Mononuclear cell (primary cell): Measurements from ENCODE around the gene KLC1. TPM values are rescaled to one million over a fixed set of nuclear protein-coding genes. Genes with fewer than 3 reads are reported as not detected.
A peak's percentile ranks its signal among the peaks of the same experiment; 100 is the strongest.

ENCODE experiments used
- H3K27me3 ChIP-seq: 2 replicates; pipeline ENCODE4 v1.6.0; 2011; ENCODE audit warnings: low read length, control low read depth; ENCODE audit not compliant: insufficient read depth
- H3K4me1 ChIP-seq: 2 replicates; pipeline ENCODE4 v1.5.1; 2011; ENCODE audit warnings: mild to moderate bottlenecking, low read length, control low read depth; ENCODE audit not compliant: insufficient read depth
- H3K4me3 ChIP-seq: 2 replicates; pipeline ENCODE4 v1.5.1; 2011; ENCODE audit warnings: mild to moderate bottlenecking, low read length, moderate library complexity
- H3K9me3 ChIP-seq: 2 replicates; pipeline ENCODE4 v1.5.1; 2011; ENCODE audit warnings: low read depth, mild to moderate bottlenecking, control low read depth, low read length
- total RNA-seq: library from RNA; depleted of rRNA; stranded (reverse); fragments of >200 nt; gene quantifications from one replicate; pipeline ENCODE4 v1.2.3, GENCODE V29; 2012

The KLC1 gene
- total RNA-seq, 1 donor: 127 TPM

DNA sequence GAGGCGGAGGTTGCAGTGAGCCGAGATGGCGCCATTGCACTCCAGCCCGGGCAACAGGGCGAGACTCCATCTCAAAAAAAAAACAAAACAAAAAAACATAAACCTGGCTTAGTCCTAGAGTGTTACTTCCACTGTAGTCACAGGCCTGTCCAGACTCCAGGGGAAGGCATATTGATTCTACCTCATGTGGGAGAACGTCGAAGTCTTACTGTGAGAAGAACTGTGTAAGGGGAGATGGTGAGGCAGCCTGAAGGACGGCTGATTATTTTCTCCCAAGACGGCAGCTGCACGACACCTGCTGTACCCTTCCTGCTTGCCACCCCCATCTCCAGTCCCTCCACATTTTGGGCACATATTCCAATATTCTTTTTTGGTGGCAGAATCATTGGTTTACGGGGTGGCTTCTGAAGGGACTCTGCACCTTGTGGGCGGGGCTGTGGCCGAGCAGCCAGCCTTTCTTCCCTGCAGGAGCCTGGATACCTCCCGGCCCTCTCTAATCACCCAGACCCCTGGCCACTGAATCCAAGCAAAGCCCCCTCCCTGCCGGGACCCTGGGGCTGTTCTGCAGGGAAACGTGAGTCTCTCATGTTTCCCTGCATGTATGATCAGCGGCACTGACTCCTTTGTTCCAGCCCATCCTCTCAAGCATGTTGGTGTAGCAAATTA, 12.2 kb upstream of the KLC1 start:
- Histone ChIP-seq H3K4me3 (no peak overlapping the region), H3K4me1 (no peaks in the 10 kb centered on the region), H3K9me3 (no peaks in the 10 kb centered on the region)

DNA sequence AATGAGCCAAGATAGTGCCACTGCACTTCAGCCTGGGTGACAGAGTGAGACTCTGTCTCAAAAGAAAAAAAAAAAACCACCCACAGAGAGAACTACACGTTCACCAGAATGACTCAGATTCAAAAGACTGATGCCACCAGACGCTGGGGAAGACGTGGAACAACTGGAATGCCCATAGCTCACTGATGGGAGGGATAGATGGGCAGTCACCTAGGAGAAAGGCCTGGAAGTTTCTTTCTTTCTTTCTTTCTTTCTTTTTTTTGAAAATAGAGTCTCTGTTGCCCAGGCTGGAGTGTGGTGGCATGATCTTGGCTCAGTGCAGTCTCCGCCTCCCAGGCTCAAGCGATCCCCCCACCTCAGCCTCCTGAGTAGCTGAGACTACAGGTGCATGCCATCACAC, 10.0 kb upstream of the KLC1 start:
- Histone ChIP-seq H3K4me3 (no peak overlapping the region), H3K27me3 (no peaks in the 10 kb centered on the region), H3K9me3 (no peaks in the 10 kb centered on the region), H3K4me1 (peaks cover 5% of the 10 kb centered on the region)

More for the DNA sequence above, 12.2 kb upstream of the KLC1 start:
- H3K27me3 ChIP-seq: no peaks in the 10 kb centered on the region

DNA sequence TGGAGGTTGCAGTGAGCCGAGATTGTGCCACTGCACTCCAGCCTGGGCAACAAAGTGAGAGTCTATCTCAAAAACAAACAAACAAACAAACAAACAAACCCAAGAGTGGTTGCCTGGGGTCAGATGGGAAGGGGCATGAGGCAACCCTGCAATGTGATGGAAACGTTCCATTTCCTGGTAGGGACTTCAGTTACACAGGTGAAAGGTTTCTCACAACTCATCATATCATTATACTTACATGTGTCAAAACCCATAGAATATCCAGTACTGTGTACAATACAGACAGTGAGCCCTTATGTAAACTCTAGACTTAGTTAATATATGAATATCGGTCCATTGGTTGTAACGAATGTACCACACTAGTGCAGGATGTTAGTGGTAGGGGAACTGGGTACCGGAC, 7.2 kb upstream of the KLC1 start:
- no peak overlapping the region for H3K4me3 ChIP-seq
- H3K9me3 ChIP-seq: no peaks in the 10 kb centered on the region
- H3K27me3 ChIP-seq: no peaks in the 10 kb centered on the region
- peaks cover 27% of the 10 kb centered on the region for H3K4me1 ChIP-seq

DNA sequence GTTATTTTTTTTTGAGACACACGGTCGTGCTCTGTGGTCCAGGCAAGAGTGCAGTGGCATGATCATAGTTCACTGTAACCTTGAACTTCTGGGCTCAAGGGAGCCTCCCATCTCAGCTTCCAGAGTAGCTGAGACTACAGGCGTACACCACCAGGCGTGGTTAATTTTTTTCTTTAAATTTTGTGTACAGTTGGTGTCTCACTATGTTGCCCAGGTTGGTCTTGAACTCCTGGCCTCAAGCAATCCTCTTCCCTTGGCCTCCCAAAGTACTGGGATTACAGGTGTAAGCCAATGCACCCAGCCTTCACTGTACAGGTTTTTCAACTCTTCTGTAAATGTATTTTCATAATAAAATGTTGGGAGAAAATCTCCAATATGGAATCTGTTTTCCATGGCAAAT, 5.7 kb upstream of the KLC1 start:
- peaks cover 37% of the 10 kb centered on the region for H3K4me1 ChIP-seq
- no peaks in the 10 kb centered on the region for H3K27me3 ChIP-seq
- no peaks in the 10 kb centered on the region for H3K9me3 ChIP-seq
- no peak overlapping the region for H3K4me3 ChIP-seq

DNA sequence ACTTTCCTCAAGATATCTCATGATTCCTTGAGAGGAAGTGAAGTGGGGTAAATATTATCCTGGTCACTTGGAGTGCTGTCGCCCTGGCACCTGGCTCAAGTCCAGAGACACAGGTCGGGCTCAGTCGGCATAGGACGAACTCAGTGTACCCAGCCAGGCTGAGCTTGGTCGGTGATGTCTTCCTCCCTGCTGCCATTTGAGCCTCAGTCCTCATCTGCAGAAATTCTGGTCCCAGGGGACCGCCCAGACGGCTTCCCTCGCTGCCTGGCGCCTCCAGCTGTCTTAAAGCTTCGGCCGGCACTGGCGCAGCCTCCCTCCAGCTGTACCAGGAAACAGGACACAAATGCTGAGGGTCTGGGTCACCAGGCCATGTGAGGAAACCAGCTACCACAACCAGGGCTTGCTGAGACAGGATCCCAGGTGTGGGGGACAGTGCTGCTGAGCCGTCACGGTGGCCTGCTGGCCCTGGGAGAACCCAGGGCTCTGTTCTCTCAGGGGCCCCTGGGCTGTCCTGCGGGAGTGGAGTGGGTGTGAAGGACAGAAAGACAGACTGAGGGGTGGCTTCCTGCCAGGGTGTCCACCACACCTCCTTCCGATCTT, 5.0 kb upstream of the KLC1 start:
- no peaks in the 10 kb centered on the region for H3K9me3 ChIP-seq
- no peaks in the 10 kb centered on the region for H3K27me3 ChIP-seq
- H3K4me1 ChIP-seq: peaks cover 40% of the 10 kb centered on the region
- no peak overlapping the region for H3K4me3 ChIP-seq

DNA sequence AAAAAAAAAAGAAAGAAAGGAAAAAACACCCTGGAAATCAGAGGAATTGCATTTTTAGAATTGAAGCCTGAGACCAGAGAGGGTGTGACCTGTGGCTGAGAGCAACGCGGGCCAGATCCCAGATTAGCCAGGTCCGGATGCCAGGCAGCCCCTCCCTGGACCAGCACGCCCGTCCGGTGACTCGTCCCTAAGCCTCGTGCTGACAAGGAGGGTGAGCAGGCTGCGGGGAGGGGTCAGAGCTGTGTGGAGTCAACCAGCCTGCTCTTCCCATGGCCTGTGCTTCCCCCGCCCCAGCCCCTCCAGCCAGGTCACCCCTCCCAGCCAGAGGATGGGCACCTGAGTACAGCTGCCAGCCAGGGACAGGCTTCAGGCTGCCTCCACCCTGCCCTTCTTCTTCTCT, 4.2 kb upstream of the KLC1 start:
- no peak overlapping the region for H3K4me3 ChIP-seq

DNA sequence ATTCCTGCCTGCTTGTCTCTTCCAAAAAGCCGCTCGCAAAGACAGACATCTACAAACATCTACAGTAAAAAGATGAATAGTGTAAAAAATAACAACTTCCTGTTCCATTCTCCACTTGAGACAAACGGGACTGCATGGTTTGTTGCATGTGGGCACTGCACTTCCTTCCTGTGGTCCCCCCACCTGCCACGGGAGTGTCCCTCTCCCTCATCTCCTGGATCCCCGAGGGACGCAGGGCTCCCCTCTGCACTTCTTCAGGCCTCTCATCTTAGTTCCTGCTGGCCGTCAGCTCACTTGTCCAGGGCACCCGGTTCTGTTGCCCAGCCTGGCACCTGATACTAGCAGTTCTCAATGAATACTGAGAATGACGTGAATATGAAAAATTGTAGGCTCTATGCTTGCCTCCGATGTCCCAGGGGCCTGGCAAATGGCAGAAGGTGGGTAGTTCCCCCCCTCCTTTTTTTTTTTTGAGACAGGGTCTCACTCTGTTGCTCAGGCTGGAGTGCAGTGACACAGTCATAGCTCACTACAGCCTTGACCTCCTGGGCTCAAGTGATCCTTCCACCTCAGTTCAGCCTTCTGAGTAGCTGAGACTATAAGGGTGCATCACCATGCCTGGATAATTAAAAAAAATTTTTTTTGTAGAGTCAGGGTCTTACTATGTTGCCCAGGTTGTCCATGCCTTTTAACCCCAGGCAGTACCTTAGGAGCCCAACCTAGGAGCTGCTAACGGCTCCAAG, 3.5 kb upstream of the KLC1 start:
- H3K4me3 ChIP-seq: no peak overlapping the region
- peaks cover 48% of the 10 kb centered on the region for H3K4me1 ChIP-seq
- H3K27me3 ChIP-seq: no peaks in the 10 kb centered on the region
- H3K9me3 ChIP-seq: no peaks in the 10 kb centered on the region

More for the DNA sequence above, 4.2 kb upstream of the KLC1 start:
- no peaks in the 10 kb centered on the region for H3K27me3 ChIP-seq
- no peaks in the 10 kb centered on the region for H3K9me3 ChIP-seq
- peaks cover 41% of the 10 kb centered on the region for H3K4me1 ChIP-seq

DNA sequence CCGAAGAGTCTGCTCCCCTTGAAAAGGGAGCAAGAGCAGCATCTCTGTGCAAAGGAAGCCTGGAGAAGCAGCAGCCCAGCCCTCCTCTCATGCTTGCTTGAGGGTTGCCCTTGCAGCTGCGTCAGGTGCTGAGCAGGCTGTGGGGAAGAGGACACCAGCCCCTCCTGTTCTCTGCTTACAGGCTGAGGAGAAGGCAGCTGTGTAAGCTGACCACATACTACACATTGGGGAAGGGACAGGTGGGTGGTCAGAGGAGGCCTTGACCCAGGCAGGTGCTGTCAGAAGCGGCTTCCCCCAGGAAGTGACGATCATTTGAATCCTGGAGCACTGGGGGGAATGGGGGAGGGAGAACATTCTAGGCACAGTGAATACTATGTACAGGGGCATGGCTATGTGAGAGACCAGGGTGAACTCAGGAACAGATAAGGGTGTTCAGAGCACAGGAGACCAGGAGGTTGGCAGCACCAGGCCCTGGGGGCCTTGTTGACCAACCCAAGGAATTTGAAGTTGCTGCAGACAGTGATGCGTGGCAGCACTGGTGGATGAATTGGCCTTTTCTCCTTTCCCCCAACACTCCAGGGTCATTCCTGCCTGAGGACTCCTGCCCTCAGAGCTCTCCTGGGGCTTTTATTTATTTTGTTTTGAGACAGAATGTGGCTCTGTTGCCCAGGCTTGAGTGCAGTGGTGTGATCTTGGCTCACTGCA, 2.7 kb upstream of the KLC1 start:
- H3K27me3 ChIP-seq: no peaks in the 10 kb centered on the region
- no peak overlapping the region for H3K4me3 ChIP-seq
- H3K4me1 ChIP-seq: peaks cover 53% of the 10 kb centered on the region
- no peaks in the 10 kb centered on the region for H3K9me3 ChIP-seq

DNA sequence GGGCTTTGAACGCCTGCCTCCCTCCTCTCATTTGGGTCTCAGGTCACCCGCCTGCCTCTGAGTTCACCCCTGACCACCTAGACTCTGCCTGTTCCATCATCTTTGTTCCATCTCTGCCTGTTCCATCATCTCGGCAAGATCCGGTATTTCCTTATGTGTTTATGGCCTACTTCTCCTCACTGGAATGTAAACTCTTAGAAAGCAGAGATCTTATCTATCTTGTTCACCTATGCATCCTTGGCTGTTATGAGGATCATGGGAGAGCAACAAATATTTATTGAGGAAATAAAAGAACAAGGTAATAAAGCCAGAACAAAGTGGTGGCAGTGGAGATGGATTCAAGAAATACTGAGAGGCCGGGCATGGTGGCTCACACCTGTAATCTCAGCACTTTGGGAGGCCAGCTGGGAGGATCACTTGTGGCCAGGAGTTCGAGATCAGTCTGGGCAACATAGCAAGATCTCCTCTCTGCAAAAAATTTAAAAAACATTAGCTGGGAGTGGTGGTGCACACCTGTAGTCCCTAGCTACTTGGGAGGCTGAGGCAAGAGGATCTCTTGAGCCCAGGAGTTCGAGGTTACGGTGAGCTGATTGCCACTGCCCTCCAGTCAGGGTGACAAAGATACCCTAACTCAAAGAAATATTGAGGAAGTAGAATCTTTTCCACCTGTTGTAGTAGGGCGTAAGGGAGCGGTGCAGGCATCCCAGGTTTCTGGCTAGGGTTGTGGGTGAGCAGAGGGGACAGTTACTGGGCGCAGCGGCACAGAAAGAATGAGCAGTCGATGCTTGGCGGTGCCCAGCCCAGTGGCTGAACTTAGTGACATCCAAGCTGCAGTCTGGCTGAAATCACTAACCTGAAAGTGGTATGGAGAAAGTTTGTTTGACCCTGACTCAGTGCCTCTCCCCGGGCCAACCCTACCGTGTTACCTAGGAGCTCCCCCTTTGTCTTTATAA, 1.7 kb upstream of the KLC1 start:
- Histone ChIP-seq H3K27me3 (no peaks in the 10 kb centered on the region), H3K9me3 (no peaks in the 10 kb centered on the region), H3K4me3 (no peak overlapping the region), H3K4me1 (peaks cover 56% of the 10 kb centered on the region)

DNA sequence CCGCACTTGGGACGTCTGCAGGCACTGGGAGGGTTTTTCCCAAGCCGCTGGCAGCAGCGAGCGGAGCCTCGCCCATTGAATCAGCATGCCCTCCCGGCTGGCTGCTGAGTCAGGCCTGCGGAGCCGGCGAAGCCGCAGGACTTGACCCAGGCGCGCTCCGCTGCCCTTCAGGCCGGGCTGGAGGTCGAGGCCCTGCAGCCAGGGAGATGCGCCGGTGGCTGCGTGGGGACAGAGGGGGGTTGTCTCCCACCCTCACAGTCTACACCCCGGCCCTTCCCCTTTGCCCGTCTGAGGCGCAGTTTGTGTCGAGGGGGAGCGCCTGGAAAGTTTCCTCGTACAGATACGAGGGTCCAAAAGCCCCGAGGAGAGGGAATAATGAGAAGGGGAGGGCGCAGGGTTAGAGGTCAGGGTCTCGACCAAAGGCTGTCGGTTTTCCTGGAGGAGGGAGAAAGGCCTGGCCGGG, 759 bp upstream of the KLC1 start:
- Histone ChIP-seq H3K4me3 (peak overlapping the region; percentile 79), H3K9me3 (no peaks in the 10 kb centered on the region), H3K4me1 (peaks cover 62% of the 10 kb centered on the region), H3K27me3 (no peaks in the 10 kb centered on the region)

DNA sequence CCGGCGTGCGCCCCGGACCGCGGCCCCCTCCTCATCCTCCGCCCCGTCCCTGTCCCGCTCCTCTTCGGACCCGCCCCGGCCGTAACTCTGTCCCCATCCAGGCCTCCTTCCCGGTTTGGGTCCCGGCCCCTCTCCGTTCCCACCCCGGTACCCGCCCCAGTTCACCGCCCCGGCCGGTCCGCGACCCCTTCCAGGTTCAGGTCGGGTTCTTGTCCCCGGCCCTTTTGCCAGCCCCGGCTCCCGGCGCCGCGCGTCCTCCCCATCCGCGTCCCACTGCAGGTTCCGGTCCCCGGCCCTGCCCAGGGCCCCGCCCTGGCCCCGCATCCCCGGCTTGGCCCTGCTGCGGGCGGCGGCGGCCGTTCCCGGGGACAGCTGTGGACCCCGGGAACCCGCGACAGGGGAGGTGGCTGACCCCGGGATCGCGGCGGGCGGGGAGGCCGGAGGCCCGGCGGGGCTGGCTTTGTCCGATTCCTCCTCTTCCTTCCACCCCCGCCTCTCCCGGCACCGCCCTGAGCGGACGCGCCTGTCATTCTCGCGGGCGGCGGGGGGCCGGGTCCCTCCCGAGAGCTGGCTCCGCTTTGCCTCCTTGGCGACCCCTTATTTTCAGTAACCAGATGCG, 601 bp downstream of the KLC1 start:
- Histone ChIP-seq H3K4me1 (peaks cover 58% of the 10 kb centered on the region), H3K4me3 (peak overlapping the region; percentile 79), H3K9me3 (no peaks in the 10 kb centered on the region), H3K27me3 (no peaks in the 10 kb centered on the region)

DNA sequence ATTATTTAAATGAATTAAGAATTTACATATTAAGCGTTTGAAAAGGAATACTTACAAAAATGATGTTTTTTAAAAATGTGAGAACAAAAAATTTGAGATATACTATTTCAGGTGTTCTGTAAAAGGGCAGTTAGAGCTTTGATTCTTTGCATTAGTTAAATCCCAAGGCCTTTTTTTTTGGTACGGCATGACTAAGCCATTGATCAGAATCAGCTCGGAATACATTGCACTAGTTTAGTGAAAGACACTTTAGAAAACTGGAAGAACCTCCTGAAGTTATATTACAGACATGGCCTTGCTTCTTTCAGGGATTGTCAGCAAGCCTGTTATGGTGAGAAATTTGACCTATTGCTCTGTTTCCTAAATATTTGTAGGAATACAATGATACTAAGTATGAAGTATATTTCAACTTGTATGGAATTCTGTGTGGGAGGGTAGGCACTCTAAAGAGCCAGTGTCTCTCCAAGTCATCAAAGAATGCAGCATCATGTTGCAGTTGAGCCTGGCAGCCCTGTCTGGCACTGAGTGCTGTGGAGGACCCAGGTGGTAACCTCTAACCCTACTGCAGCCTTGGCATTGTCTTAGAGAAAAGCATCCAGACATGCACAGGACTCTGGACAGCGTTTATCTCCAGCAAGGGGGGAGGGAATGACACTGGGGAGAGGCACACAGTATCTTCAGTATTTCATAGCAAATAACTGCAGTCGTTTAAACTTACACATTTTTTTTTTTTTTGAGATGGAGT, 1.5 kb downstream of the KLC1 start:
- H3K4me1 ChIP-seq: peaks cover 58% of the 10 kb centered on the region
- H3K9me3 ChIP-seq: no peaks in the 10 kb centered on the region
- H3K4me3 ChIP-seq: peak overlapping the region; percentile 79
- no peaks in the 10 kb centered on the region for H3K27me3 ChIP-seq

DNA sequence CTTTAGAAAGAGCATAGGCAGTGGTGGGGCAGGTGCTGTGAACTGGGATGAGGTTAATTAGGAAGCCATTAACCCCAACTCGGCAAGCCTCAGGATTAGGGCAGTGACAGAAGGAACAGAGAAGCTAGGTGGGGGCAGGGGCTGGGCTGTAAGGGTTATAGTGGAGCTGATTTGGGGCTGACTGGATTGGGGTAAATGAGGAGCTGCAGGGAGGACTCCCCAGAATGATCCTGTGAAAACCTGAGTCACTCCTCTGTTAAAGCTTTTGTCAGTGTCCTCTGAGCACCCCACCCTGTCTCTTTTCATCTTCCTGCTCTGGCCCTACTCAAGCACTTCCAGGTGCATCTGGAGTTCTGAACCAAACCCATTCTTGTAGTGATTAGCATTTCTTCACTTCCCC, 4.4 kb downstream of the KLC1 start:
- Histone ChIP-seq H3K4me1 (peaks cover 46% of the 10 kb centered on the region), H3K27me3 (no peaks in the 10 kb centered on the region), H3K9me3 (no peaks in the 10 kb centered on the region), H3K4me3 (no peak overlapping the region)
